PC-9 (cell line): Measurements from ENCODE around the gene NOL6. TPM values are rescaled to one million over a fixed set of nuclear protein-coding genes. Genes with fewer than 3 reads are reported as not detected.
A peak's percentile ranks its signal among the peaks of the same experiment; 100 is the strongest.

Source experiments
- BruUV-seq: library from RNA; stranded (reverse); fragments of 400-500 nt; replicated peaks from 2 replicates; lab custom pipeline; 2021; lab: Mats Ljungman, UMichigan
- CTCF ChIA-PET: fragments of 300-600 bp; sonication (Branson Sonifier 250); formaldehyde crosslinking; loops from one replicate; lab custom pipeline; 2022; ENCODE audit warnings: antibody characterized with exemption; lab: Charles Lee
- POLR2A ChIA-PET: fragments of 300-600 bp; sonication (Branson Sonifier 250); formaldehyde crosslinking; loops from one replicate; lab custom pipeline; 2022; ENCODE audit warnings: antibody characterized with exemption; ENCODE audit not compliant: unreplicated experiment; lab: Charles Lee
- DNase-seq, 2 experiments: peaks; one replicate each; pipeline versions ENCODE4 v3.0.0 to v3.0.0-alpha.2; 2015 to 2022; ENCODE audit warnings: mixed read lengths in 1 of 2
- H2AFZ ChIP-seq: fragments of 200-600 bp; sonication (generic); 2 replicates; pipeline ENCODE4 v1.8.1; 2017; ENCODE audit warnings: antibody characterized with exemption
- H3F3A ChIP-seq: fragments of 200-600 bp; sonication (generic); 2 replicates; pipeline ENCODE4 v1.8.1; 2017; ENCODE audit warnings: antibody characterized with exemption, mild to moderate bottlenecking, low read depth; ENCODE audit not compliant: insufficient read depth
- H3K27ac ChIP-seq: fragments of 200-600 bp; sonication (generic); 2 replicates; pipeline ENCODE4 v1.6.1; 2016; ENCODE audit warnings: mixed run types
- H3K27me3 ChIP-seq: fragments of 200-600 bp; sonication (generic); 2 replicates; pipeline ENCODE4 v1.6.1; 2016; ENCODE audit warnings: low read depth, mixed run types; ENCODE audit not compliant: insufficient read depth
- H3K36me3 ChIP-seq: fragments of 200-600 bp; sonication (generic); 2 replicates; pipeline ENCODE4 v1.6.1; 2016; ENCODE audit warnings: low read depth, mixed run types
- H3K4me1 ChIP-seq: fragments of 200-600 bp; sonication (generic); replicated peaks from 2 replicates; pipeline ENCODE4 v1.6.1; 2016; ENCODE audit warnings: mixed run types; ENCODE audit not compliant: insufficient read depth
- H3K4me2 ChIP-seq: fragments of 200-600 bp; sonication (generic); 2 replicates; pipeline ENCODE4 v1.6.1; 2017; ENCODE audit warnings: mixed run types
- H3K4me3 ChIP-seq: fragments of 200-600 bp; sonication (generic); 2 replicates; pipeline ENCODE4 v1.6.1; 2016; ENCODE audit warnings: mixed run types
- H3K79me2 ChIP-seq: fragments of 200-600 bp; sonication (generic); 2 replicates; pipeline ENCODE4 v1.6.1; 2017; ENCODE audit warnings: low read depth, mixed run types
- H3K9me2 ChIP-seq: fragments of 200-600 bp; sonication (generic); 2 replicates; pipeline ENCODE4 v1.8.1; 2017; ENCODE audit warnings: mild to moderate bottlenecking; ENCODE audit not compliant: insufficient read depth
- H3K9me3 ChIP-seq: fragments of 200-600 bp; sonication (generic); 2 replicates; pipeline ENCODE4 v1.8.1; 2016; ENCODE audit warnings: low read depth; ENCODE audit not compliant: insufficient read depth
- H4K20me1 ChIP-seq: fragments of 200-600 bp; sonication (generic); 2 replicates; pipeline ENCODE4 v1.8.1; 2017; ENCODE audit not compliant: insufficient read depth
- CTCF ChIP-seq: fragments of 200-600 bp; sonication (generic); conservative IDR thresholded peaks from 2 replicates; pipeline ENCODE4 v1.6.1; 2017; ENCODE audit warnings: mixed run types, antibody characterized with exemption, mild to moderate bottlenecking, moderate library complexity
- EZH2 ChIP-seq: fragments of 200-600 bp; sonication (generic); IDR thresholded peaks from 2 replicates; pipeline ENCODE4 v1.8.0; 2017; ENCODE audit warnings: antibody characterized with exemption, low read depth
- intact Hi-C: fragments of 100-400 bp; cut with micrococcal nuclease; formaldehyde crosslinking; loops from one replicate; pipeline ENCODE4 v1.10.0; 2022; ENCODE audit not compliant: unreplicated experiment
- total RNA-seq: library from RNA; stranded (reverse); gene quantifications from 2 replicates; pipeline ENCODE4 v1.2.3, GENCODE V29; 2021

NOL6 gene
- total RNA-seq, 1 experiment from 2014 or later = 15.5 TPM

GRCh38 chr9:33460854-33461253 lies 12.9 kb downstream of the NOL6 start:
- Histone ChIP-seq H4K20me1 (no peaks in the 10 kb centered on the region), H3K79me2 (no peaks in the 10 kb centered on the region), H3F3A (peaks cover 10% of the 10 kb centered on the region; the same call in 1 of the 2 replicates), H3K4me3 (no peak overlapping the region), H3K9me2 (no peaks in the 10 kb centered on the region), H3K27me3 (no peaks in the 10 kb centered on the region), H3K36me3 (0 out of 2 replicates have a peak, but pooled peaks cover 2% of the 10 kb centered on the region), H3K4me1 (peaks cover 22% of the 10 kb centered on the region), H2AFZ (no peak overlapping the region), H3K4me2 (no peak overlapping the region), H3K9me3 (no peaks in the 10 kb centered on the region), H3K27ac (no peak overlapping the region)
- no peak for DNase-seq
- POLR2A ChIA-PET = no interaction called here
- intact Hi-C loops = no loop called here
- no peak for TF ChIP-seq EZH2
- TF ChIP-seq CTCF = no peak
- CTCF ChIA-PET = no interaction called here
- BruUV-seq = no TSS peak

GRCh38 chr9:33459115-33459514 lies 14.6 kb downstream of the NOL6 start:
- no peak for DNase-seq
- Histone ChIP-seq H4K20me1 (no peaks in the 10 kb centered on the region), H3K4me1 (peaks cover 22% of the 10 kb centered on the region), H3K36me3 (no peaks in the 10 kb centered on the region), H3K4me2 (0 out of 2 replicates have a peak overlapping the region, but pooled peaks have one; percentile 49), H3K27ac (peak overlapping the region; percentile 65), H3K27me3 (no peaks in the 10 kb centered on the region), H3F3A (peaks cover 10% of the 10 kb centered on the region; the same call in 1 of the 2 replicates), H3K79me2 (no peaks in the 10 kb centered on the region), H3K4me3 (no peak overlapping the region), H2AFZ (no peak overlapping the region), H3K9me2 (no peaks in the 10 kb centered on the region), H3K9me3 (no peaks in the 10 kb centered on the region)
- ChIA-PET CTCF (no interaction called here), POLR2A (interaction anchor here (0.6 kb wide), 1 partner anchor 1114 kb away, joined by 5 read pairs; no protein-coding TSS in a partner anchor)
- intact Hi-C loops = loop anchor here (5.0 kb wide), 1 partner anchor 227 kb away; no protein-coding TSS in a partner anchor
- no TSS peak for BruUV-seq
- TF ChIP-seq CTCF (no peak), EZH2 (no peak)

GRCh38 chr9:33458444-33458843 lies 15.3 kb downstream of the NOL6 start:
- Histone ChIP-seq H3F3A (peaks cover 10% of the 10 kb centered on the region; the same call in 1 of the 2 replicates), H3K4me3 (no peak overlapping the region)

More at GRCh38 chr9:33458444-33458843, 15.3 kb downstream of the NOL6 start:
- POLR2A ChIA-PET = interaction anchor here (0.6 kb wide), 1 partner anchor 1114 kb away, joined by 5 read pairs; no protein-coding TSS in a partner anchor
- H3K4me2 ChIP-seq = peak overlapping the region; percentile 49
- no peaks in the 10 kb centered on the region for H3K36me3 ChIP-seq
- H2AFZ ChIP-seq = no peak overlapping the region
- H3K9me3 ChIP-seq = no peaks in the 10 kb centered on the region
- peak overlapping the region; percentile 65 for H3K27ac ChIP-seq
- no peaks in the 10 kb centered on the region for H3K79me2 ChIP-seq
- no peaks in the 10 kb centered on the region for H3K9me2 ChIP-seq
- TF ChIP-seq EZH2 (no peak), CTCF (no peak)
- intact Hi-C loops = loop anchor here (5.0 kb wide), 1 partner anchor 226 kb away; no protein-coding TSS in a partner anchor
- BruUV-seq = TSS peak; percentile 26
- H4K20me1 ChIP-seq = no peaks in the 10 kb centered on the region
- CTCF ChIA-PET = no interaction called here
- peak; percentile 63 to 86 for DNase-seq
- H3K27me3 ChIP-seq = no peaks in the 10 kb centered on the region
- peaks cover 29% of the 10 kb centered on the region for H3K4me1 ChIP-seq
